Peyer's patch (tissue), 4 donors: ENCODE results near the gene ITGB5. TPM values are rescaled to one million over a fixed set of nuclear protein-coding genes. Genes with fewer than 3 reads are reported as not detected.
"Not testable (repeated sequence)": the region's sequence is repeated elsewhere in the genome, so short reads cannot be mapped to it uniquely, and the experiment has no call there.

Source experiments
- DNase-seq, 3 donors: peaks; one replicate each; pipeline ENCODE4 v3.0.0-alpha.2; 2017 to 2019
- H3K27ac ChIP-seq, 4 donors: fragments of 200-600 bp; sonication (generic); one replicate each; pipeline ENCODE4 v1.5.1; 2016 to 2019
- H3K27me3 ChIP-seq, 2 donors: fragments of 200-600 bp; sonication (generic); one replicate each; pipeline ENCODE4 v1.5.1; 2019
- H3K36me3 ChIP-seq, 3 donors: fragments of 200-600 bp; sonication (generic); one replicate each; pipeline ENCODE4 v1.5.1; 2016 to 2019
- H3K4me1 ChIP-seq, 4 donors: fragments of 200-600 bp; sonication (generic); one replicate each; pipeline ENCODE4 v1.5.1; 2016 to 2019
- H3K4me3 ChIP-seq, 4 donors: fragments of 200-600 bp; sonication (generic); 1 replicate in 3 of 4; 2 replicates in 1 of 4; pipeline ENCODE4 v1.5.1; 2016 to 2019; ENCODE audit warnings: mild to moderate bottlenecking in 1 of 4
- H3K9me3 ChIP-seq, 4 donors: fragments of 200-600 bp; sonication (generic); one replicate each; pipeline ENCODE4 v1.5.1; 2016 to 2019; ENCODE audit warnings: mild to moderate bottlenecking in 1 of 4
- CTCF ChIP-seq, 6 experiments: fragments of 450-650 bp in 4 of 6; fragments of 200-600 bp in 2 of 6; sonication (generic) in 1 of 6; IDR thresholded peaks; one replicate each; pipeline ENCODE4 v1.5.1; 2017 to 2019; ENCODE audit warnings: antibody characterized with exemption in 6 of 6, mild to moderate bottlenecking in 3 of 6, moderate library complexity in 1 of 6
- POLR2A ChIP-seq, 2 donors: fragments of 450-650 bp; IDR thresholded peaks; one replicate each; pipeline ENCODE4 v1.5.1; 2017; ENCODE audit warnings: antibody characterized with exemption in 2 of 2, mild to moderate bottlenecking in 2 of 2, moderate library complexity in 2 of 2
- total RNA-seq, 4 donors: library from RNA; depleted of rRNA; stranded (reverse); fragments of >200 nt; gene quantifications; one replicate each; pipeline ENCODE4 v1.1.0, GENCODE V29; 2016

Gene ITGB5
- total RNA-seq, 4 donors from 2014 or later, result 79.5 to 143 (median 132) TPM

- peak in 2 of 6 experiments; percentile 12 to 15 for TF ChIP-seq CTCF (IDR thresholded peaks at IDR 0.05)
- not testable (repeated sequence) for H3K4me1 ChIP-seq, H3K36me3 ChIP-seq, H3K27me3 ChIP-seq, H3K27ac ChIP-seq, H3K9me3 ChIP-seq, DNase-seq, H3K4me3 ChIP-seq
These were observed 59.5 kb downstream of the ITGB5 start for GRCh38 chr3:124827476-124828206.

- TF ChIP-seq POLR2A (IDR thresholded peaks at IDR 0.05) (no peak), CTCF (IDR thresholded peaks at IDR 0.05) (no peak)
- Histone ChIP-seq H3K27me3 (no peaks in the 10 kb centered on the region), H3K9me3 (no peaks in the 10 kb centered on the region), H3K36me3 (no peaks in the 10 kb centered on the region), H3K27ac (peak overlapping the region in 1 of 4 donors; percentile 53), H3K4me1 (no peaks in the 10 kb centered on the region), H3K4me3 (no peak overlapping the region)
- DNase-seq, result no peak
These were observed 60.5 kb downstream of the ITGB5 start for GRCh38 chr3:124826703-124827102.

GRCh38 chr3:124824286-124824915 is 62.8 kb downstream of the ITGB5 start:
- Histone ChIP-seq H3K27me3 (no peaks in the 10 kb centered on the region), H3K4me3 (no peak overlapping the region)
- TF ChIP-seq POLR2A (IDR thresholded peaks at IDR 0.05), result no peak
- no peak for TF ChIP-seq CTCF (IDR thresholded peaks at IDR 0.05)

GRCh38 chr3:124823648-124824047 is 63.5 kb downstream of the ITGB5 start:
- no peak overlapping the region for H3K27ac ChIP-seq
- DNase-seq, result no peak
- no peak for TF ChIP-seq POLR2A (IDR thresholded peaks at IDR 0.05)
- TF ChIP-seq CTCF (IDR thresholded peaks at IDR 0.05), result no peak
- H3K36me3 ChIP-seq, result no peaks in the 10 kb centered on the region
- peaks cover 0 to 7% (median 0%) of the 10 kb centered on the region in 4 donors for H3K4me1 ChIP-seq
- H3K4me3 ChIP-seq, result no peak overlapping the region
- H3K9me3 ChIP-seq, result no peaks in the 10 kb centered on the region
- H3K27me3 ChIP-seq, result no peaks in the 10 kb centered on the region

More at GRCh38 chr3:124824286-124824915, 62.8 kb downstream of the ITGB5 start:
- no peak for DNase-seq
- H3K4me1 ChIP-seq, result no peaks in the 10 kb centered on the region
- H3K36me3 ChIP-seq, result no peaks in the 10 kb centered on the region
- H3K9me3 ChIP-seq, result no peaks in the 10 kb centered on the region
- no peak overlapping the region for H3K27ac ChIP-seq

GRCh38 chr3:124823206-124823605 is 64.0 kb downstream of the ITGB5 start:
- Histone ChIP-seq H3K27ac (no peak overlapping the region), H3K27me3 (no peaks in the 10 kb centered on the region), H3K4me3 (no peak overlapping the region), H3K4me1 (peaks cover 0 to 8% (median 0%) of the 10 kb centered on the region in 4 donors), H3K36me3 (no peaks in the 10 kb centered on the region), H3K9me3 (no peaks in the 10 kb centered on the region)
- no peak for DNase-seq
- TF ChIP-seq CTCF (IDR thresholded peaks at IDR 0.05) (no peak), POLR2A (IDR thresholded peaks at IDR 0.05) (no peak)
